Stimulated activated CD4-positive, alpha-beta T cell treated with anti-CD3 and anti-CD28 coated beads, Interleukin-15, amount 100 ng/mL, for 48 hours (primary cell): Measurements from ENCODE around the gene ZKSCAN8.
"Not testable (repeated sequence)": the region's sequence is repeated elsewhere in the genome, so short reads cannot be mapped to it uniquely, and the experiment has no call there.

ENCODE experiments used
- DNase-seq, 2 donors: peaks; one replicate each; pipeline ENCODE4 v3.0.0-alpha.2; 2020; ENCODE audit warnings: low read depth in 2 of 2

Gene ZKSCAN8

DNA sequence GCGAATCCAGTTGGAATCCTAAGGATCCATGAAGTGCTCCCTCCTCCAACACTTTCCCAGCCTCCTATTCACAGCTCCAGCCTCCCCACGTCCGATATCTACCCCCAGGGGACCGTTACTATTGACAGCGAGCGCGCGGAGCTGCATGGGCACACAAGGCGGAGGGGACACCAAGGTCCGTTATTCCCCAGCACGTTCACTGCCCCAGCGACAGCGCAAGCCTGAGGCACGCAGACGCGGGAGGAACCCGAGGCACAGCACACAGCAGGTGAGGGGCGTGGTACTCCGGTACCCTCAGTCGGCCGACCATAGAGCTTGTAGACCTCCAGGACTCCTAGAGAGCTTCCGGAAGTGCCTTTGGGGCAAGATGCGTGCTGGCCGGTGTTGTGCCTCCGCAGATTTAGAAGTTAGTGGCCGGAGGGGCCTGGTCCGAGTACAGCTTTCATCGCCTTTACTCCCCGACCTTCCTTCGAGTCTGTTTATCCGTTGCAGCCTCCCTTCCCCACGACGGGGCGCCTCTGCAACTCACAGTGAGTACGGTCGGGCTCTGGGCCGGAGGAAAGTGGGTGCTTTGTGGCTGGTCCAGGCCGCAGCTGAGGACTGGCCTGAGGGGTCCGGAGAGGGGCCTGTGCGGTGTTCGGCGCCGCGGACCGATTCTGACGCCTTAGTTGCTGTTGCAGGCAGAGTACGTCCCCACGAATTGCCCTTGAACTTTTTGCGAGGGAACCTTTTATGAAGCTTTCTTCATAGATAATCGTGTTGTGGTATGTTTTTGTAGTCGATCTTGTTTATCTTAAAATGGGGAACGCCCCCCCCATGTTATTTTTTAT is at the start of gene ZKSCAN8:
TSS of gene ZKSCAN8 (plus strand) at position 384 of the 830 bp plus-strand sequence. CDS start 6,525 bp downstream, outside the sequence.
- peak; percentile 72 to 78 for DNase-seq

DNA sequence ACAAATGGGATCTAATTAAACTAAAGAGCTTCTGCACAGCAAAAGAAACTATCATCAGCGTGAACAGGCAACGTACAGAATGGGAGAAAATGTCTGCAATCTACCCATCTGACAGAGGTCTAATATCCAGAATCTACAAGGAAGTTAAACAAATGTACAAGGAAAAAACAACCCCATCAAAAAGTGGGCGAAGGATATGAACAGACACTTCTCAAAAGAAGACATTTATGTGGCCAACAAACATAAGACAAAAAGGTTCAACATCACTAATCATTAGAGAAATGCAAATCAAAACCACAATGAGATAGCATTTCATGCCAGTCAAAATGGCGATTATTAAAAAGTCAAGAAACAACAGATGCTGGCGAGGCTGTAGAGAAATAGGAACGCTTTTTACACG is 39.5 kb upstream of the ZKSCAN8 start:
- DNase-seq, result not testable (repeated sequence)

DNA sequence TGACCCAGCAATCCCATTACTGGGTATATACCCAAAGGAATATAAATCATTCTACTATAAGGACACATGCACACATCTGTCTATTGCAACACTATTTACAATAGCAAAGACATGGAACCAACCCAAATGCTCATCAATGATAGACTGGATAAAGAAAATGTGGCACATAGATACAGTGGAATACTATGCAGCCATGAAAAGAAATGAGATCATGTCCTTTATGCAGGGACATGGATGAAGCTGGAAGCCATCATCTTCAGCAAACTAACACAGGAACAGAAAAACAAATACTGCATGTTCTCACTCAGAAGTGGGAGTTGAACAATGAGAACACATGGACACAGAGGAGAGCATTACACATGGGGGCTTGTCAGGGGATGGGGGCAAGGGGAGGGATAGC is 39.0 kb upstream of the ZKSCAN8 start:
- DNase-seq, result not testable (repeated sequence)

DNA sequence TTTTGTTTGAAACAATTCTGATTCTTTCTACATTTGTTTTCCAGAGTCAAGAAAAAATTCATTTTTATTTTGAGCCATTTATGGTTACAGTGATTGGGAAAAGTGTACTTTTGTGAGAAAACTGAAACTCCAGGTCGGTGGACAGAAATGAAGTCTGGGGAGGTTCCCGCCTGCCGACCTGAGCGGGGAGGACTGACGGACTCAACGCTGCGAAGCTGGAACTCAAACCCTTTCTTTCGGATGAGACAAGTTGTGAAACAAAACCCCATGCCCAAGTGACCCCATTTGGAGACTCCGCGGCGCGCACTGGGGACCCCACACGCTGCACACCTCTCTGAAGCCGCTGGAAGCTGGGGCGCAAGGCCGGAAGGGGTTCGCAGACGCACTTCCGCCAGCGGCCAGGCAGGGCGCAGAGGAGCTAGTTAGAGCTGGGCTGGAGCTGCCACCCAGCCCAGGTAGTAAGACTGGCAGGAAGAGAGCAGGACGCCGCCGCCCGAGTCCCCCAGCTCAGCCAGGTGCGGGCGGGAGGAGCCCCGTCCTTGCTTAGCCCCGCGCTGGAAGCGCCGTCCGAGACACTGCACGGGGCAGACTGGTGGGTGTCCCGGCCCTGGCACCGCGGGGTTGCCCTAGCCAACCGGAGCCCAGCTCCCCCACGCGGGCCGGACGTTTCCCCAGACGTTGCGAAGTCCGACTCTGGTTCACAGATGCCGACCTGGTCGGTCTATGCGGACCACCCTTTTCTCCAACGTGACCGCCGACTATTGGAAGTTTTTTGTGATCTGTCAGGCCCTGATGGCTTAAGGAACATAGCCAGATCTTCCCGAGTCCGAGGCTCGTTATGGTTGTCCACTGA is 37.1 kb upstream of the ZKSCAN8 start:
- peak; percentile 68 to 80 for DNase-seq

DNA sequence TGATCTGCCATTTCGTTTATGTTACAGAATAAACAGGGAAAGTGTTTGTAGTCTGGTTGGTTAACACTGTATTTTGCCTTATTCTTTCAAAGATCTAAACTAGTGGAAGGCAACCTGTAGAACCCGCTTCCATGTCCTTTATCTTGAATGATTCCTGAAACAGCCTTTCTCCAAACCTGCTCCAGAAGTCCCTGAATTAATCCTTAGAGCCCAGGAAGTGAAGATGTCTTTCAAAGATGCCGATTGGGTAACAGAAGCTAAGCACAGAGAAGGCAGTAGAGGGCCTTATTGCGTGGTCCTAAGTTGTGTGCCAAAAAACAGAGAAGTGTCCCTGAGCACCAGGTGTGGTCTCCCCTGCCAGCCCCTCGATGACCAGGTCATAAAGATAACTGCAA is 36.4 kb upstream of the ZKSCAN8 start:
- no peak for DNase-seq

DNA sequence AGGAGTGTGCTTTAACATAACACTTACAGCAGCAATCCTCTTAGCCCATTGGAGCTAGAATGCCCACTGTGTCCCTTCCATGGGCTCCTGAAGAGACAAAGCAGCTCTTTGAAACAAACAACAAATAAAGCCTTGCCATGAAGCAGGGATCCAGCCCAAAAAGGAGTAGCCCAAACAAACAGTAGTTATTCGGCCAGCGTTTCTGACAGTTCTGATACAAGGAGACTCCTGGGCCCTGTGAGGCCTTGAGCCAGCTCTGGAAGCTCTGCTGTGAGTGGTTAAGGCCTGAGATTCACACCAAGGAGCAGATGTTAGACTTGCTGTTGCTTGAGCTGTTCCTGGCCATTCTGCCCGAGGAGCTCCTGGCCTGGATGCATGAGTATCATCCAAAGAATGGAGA is 34.2 kb upstream of the ZKSCAN8 start:
- no peak for DNase-seq

DNA sequence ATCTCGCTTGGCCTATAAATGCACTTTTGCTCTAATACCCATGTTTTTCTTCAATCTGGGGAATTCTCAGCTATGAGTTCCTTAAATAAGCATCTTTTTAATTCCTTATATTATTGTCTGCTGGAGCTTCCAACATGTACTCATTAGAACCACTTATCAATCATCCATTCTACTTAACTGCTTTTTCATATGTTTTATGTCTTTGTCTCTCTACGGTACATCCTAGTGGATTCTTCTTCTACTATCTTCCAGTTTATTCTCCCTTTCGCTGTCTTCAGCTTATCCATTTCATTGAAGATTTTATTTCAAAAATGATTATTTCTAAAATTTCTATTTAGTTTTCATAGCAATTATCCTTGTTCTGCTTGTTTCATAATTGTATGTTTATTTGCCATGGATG is 29.7 kb upstream of the ZKSCAN8 start:
- no peak for DNase-seq

DNA sequence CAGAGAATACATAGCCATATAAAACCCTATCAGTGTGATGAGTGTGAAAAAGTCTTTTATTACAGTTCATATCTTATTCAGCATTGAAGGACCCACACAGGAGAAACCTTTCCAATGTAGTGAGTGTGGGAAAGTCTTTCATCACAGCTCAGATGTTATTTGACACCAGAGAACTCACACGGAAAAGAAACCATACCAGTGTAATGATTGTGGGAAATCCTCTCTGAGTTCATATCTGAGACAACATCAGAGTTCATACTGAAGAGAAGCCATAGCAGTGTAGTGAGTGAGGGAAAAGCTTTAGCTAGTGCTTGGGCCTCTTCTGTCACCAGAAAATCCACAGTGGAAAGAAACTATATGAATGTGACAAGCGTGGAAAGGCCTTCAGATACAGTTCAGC is 25.9 kb upstream of the ZKSCAN8 start:
- DNase-seq, result no peak

DNA sequence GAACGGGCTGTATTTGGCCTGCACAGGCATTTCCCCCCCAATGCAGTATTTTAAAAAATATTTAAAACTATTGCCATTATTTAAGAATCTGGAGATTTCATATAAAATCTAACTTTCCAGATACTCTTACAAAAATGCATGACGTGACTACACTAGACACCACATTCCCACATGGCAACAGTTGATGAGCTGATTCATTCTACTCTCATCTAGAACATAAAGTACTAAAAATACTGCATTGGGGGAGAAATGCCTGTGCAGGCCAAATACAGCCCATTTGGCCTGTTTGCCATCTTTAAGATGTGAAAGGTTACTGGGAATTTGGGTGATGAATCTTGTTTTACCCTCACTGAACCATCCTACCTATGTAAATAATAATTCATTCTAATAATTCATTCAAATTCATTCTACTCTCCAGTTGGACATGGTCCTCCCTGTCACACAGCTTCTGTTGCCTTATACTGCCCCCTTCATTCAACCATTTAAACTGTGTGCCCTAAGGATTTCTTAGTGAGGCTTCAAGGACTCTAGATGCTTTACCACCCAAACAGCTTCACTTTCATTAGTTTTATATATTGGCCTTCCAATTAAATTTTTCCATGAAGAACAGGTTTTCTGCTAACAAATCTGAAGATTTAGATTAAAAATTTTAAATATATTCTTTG is 24.2 kb upstream of the ZKSCAN8 start:
- no peak for DNase-seq

DNA sequence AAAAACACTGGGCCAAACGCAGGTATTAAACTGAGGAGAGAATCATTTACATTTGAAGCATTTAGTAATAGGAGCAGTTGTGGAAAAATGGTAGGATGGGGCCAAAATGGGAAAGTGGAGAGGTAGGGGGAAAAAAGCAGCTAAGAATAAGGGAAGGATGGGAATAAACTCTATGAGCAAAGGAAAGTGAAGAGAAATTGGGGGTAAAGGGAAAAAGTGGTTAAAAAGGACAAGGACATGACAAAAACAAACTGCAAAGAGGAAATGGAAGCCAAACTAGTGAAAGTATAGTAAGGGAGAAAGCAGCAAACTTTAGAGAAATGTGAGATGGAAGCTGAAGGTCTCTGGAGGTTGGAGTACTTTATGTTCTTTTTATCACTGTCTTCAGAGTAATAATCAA is 23.5 kb upstream of the ZKSCAN8 start:
- DNase-seq, result no peak

DNA sequence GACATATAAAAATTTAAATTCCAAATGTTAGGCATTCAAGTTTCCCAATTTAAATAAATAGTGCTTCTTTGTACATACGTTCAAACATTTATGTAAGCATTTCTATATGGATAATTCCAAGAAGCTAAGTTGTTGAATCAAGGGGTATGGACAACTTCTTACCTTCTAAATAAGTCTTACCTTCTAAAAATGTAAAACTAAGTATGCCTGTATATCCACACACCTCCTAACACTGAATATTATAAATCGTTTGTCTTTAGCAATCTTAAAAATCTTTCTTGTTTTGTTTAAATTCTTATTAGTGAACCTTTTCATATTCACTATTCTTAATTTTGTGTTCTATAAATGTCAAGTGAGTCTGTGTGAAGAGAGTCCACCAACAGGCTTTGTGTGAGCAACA is 19.8 kb upstream of the ZKSCAN8 start:
- DNase-seq, result no peak

DNA sequence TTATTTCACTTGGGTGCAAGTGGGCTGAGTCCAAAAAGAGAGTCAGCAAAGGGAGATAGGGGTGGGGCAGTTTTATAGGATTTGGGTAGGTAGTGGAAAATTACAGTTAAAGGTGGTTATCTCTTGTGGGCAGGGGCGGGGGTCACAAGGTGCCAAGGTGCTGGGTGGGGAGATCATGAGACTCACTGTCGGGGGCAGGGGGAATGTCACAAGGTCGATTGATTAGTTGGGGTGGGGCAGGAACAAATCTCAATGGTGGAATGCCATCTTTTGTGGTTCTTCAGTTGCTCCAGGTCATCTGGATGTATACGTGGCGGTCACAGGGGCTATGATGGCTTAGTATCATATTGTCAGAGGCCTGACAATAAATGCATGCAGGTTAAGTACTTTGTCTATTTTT is 19.4 kb upstream of the ZKSCAN8 start:
- not testable (repeated sequence) for DNase-seq

DNA sequence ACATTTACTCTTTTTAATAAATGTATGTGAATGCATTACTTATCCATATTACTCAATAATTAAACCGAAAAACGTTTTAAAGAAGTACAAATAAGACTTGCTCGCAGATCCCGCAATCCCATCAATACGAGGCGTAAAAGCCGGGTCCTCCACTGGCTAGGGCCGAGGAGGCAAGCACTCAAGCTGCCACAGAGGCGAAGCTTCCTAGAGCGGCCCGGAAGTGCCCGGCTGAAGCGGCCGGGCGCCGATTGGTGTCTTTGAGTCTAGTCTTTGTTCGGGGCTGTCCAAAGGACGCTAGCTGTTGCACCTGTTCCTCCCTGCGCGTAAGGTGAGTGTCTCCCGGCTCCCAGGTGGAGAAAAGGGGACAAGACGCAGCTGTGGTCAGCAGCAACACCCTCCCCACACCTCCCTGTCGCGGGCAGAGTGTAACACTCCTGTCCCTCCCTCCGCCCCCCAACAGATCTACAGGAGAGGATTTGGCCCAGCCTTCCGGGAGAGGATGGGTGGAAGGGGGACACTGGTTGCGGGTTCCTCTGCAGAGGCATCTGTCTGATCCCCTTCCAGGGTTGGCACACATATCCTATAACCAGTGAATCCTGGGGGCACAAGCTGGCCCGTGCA is 17.2 kb upstream of the ZKSCAN8 start, which contains the start of gene ZSCAN16:
TSS of gene ZSCAN16 (plus strand) at position 260 of the 621 bp plus-strand sequence. CDS start 835 bp downstream, outside the sequence.
- DNase-seq, result peak; percentile 33 to 57

DNA sequence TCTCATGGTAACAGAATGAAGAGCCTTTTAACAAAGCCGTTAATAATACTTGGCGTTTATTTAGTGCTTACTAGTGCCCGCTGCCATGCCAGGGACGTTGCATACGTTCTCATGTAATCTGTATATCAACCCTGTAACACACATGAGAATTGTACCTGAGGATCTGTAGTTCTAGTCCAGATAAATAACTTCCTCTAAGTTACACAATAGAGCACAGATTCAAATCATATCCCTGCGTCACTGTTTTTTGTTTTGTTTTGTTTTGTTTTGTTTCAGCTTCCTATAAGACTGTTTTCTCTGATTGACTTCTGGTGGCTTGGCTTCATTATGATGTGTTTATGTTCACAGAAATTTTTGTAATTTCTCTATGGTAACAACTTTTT is 16.7 kb upstream of the ZKSCAN8 start:
- DNase-seq, result no peak

DNA sequence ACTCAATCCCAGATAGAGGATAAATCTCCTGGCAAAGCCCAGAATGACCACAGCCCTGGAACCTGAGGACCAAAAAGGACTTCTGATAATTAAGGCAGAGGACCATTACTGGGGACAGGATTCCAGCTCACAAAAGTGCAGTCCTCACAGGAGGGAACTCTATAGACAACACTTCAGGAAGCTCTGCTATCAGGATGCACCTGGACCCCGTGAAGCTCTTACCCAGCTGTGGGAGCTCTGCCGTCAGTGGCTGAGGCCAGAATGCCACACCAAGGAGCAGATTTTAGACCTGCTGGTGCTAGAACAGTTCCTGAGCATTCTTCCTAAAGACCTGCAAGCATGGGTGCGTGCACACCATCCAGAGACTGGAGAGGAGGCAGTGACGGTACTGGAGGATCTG is 16.3 kb upstream of the ZKSCAN8 start:
- no peak for DNase-seq

DNA sequence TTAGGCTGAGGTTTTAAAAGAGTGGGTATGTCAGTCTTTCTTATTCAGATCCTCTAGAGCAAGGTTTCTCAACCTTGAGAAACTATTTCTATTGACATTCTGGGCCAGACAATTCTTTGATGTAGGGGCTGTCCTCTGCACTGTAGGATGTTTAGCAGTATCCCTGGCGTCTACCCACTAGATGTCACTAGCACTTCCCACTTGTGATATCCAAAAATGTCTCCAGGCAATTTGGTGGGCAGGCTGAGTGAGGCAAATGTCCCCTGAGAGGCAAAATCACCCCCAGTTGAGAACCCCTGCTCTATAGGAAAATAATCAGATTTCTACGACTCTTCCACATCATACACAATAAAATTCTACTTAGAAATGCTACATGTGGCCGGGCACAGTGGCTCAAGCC is 7.7 kb upstream of the ZKSCAN8 start:
- DNase-seq, result no peak

DNA sequence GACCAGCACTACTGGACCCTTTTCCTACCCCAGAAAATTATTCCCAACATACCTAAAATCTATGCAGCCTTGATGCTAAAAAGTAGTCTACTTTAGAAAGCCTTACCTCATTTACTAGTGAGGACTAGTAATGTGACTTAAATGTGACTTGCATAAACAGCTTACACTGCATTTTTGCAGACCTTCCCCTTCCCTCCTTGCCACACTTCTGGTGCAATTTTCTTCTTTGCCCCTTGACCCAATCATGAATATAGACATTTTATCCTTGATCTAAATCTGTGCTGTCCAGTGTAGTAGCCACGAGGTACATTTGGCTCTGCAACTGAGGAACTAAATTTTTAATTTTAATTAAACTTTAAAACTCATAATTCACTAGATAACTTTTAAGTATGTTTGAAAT is 7.0 kb upstream of the ZKSCAN8 start:
- DNase-seq, result no peak

DNA sequence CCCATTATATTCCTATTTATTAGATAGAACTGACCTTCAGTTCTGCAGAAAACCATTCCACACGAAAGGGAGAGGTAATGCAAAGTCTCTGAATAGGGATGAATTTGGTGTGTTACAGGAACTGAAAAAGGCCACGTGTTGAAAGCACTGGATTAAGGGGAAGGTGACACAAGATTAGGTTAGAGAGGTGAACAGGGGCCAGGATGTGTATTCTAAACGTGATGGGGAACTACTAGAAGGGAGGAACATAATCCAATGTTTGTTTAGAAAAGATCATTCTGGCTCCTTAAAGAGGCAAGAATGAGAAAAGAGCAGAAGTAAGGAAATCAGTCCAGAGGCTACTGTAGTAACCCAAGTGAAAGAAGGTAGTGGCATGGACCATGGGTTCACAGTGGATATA is 6.3 kb upstream of the ZKSCAN8 start:
- no peak for DNase-seq

DNA sequence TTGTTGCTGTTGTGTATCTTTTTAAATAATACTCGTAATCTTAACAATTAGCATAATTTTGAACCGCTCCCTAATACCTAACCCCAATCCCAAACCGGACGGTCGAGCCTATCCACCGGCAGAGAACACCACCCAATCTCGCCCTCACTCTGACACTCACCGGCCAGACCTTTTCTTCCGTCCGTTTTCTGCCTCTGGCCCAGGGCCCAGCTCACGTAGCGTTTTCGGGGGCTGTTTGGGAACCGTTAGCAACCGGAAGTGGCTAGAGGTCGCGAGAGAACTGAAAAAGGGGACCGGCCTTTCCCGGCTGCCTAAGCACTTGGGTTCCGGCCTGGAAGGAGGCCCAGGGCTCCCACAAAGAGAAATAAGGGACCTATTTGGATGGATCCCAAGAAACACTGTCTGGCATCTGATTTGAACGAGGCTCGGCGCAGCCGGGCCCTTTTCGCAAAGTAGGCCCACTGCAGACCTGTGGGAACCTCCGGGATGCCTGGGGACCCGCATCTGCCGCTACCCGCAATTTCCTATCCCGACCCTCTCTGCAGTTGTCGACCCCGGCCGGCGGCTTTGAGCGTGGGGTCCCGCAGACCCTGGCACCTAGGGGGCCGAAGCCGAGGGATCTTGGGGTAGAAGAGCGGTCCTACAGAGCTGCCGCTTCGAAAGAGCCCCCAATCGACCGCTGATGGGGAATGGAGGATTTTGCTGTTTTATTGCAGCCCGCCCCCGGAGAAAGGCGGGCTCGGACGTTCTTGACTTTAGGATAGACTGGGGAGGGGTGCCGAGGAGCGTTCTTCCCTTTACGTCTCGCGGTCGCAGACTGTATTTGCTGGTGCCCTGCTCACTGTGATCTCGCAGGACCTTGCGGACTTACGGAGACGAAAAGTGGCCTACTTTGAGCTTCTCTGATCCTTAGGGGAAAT is 4.8 kb upstream of the ZKSCAN8 start:
- DNase-seq, result peak; percentile 68 to 71

DNA sequence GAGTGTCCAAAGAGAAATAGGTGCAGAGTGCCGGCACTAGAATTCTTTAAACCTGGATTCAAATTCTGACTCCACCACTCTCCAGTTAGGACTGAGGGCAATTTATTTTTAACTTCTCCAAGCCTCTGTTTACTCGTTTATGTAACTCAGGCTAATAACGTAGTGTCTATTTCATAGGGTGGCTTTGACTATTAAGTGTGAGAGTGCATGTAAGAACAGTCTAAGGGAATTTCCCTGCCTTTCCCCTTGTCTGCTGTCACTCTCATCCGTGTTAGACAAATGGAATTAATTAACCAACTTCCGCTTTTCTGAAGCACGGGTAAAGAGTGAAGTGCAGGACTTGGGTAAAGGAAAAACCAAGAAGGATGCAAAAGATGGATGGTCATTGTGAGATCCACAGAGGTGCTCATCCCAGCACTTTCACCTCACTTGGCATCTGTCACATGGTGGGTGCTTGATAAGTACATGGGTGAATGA is 4.1 kb upstream of the ZKSCAN8 start:
- no peak for DNase-seq
